HepG2 (cell line): ENCODE measurements around the gene TBX10. TPM values are rescaled to one million over a fixed set of nuclear protein-coding genes. Genes with fewer than 3 reads are reported as not detected.

ENCODE experiments used
- AGO2 ChIP-seq: fragments of 200-400 bp; formaldehyde crosslinking; optimal IDR thresholded peaks from 2 replicates; pipeline ENCODE3; 2017; ENCODE audit warnings: mild to moderate bottlenecking, low read depth, low read length, moderate library complexity
- ISX ChIP-seq: sonication (generic); formaldehyde crosslinking; conservative IDR thresholded peaks from 2 replicates; pipeline ENCODE4 v1.5.0; 2020; ENCODE audit warnings: missing genetic modification reagents
- KLF6 ChIP-seq: IDR thresholded peaks from 2 replicates; pipeline ENCODE4 v1.8.0; 2016; ENCODE audit warnings: missing biosample characterization, missing genetic modification reagents
- PAX8 ChIP-seq: sonication (generic); formaldehyde crosslinking; IDR thresholded peaks from 2 replicates; pipeline ENCODE4 v1.8.0; 2022; ENCODE audit warnings: mild to moderate bottlenecking, missing genetic modification reagents, borderline replicate concordance
- SMAD1 ChIP-seq: sonication (generic); formaldehyde crosslinking; IDR thresholded peaks from 2 replicates; pipeline ENCODE4 v1.4.0; 2020; ENCODE audit warnings: missing genetic modification reagents, low read depth, mild to moderate bottlenecking, borderline replicate concordance
- SNAPC2 ChIP-seq: sonication (generic); formaldehyde crosslinking; IDR thresholded peaks from 2 replicates; pipeline ENCODE4 v1.8.1; 2022; ENCODE audit warnings: mild to moderate bottlenecking, missing genetic modification reagents
- TCF7L2 ChIP-seq: IDR thresholded peaks from 2 replicates; pipeline ENCODE4 v1.6.1; 2011; ENCODE audit warnings: mild to moderate bottlenecking, low read depth, low read length, moderate library complexity
- ZNF30 ChIP-seq: sonication (generic); formaldehyde crosslinking; IDR thresholded peaks from 2 replicates; pipeline ENCODE4 v1.5.0; 2020; ENCODE audit warnings: mild to moderate bottlenecking, missing genetic modification reagents
- ZNF383 ChIP-seq: sonication (generic); formaldehyde crosslinking; IDR thresholded peaks from 2 replicates; pipeline ENCODE4 v1.4.0; 2020; ENCODE audit warnings: missing genetic modification reagents, mild to moderate bottlenecking, borderline replicate concordance
- ZNF572 ChIP-seq: sonication (generic); formaldehyde crosslinking; IDR thresholded peaks from 2 replicates; pipeline ENCODE4 v1.5.1; 2020; ENCODE audit warnings: mild to moderate bottlenecking, missing genetic modification reagents
- ZNF605 ChIP-seq: sonication (generic); formaldehyde crosslinking; IDR thresholded peaks from 2 replicates; pipeline ENCODE4 v1.8.0; 2022; ENCODE audit warnings: mild to moderate bottlenecking, missing genetic modification reagents
- ZNF749 ChIP-seq: sonication (generic); formaldehyde crosslinking; IDR thresholded peaks from 2 replicates; pipeline ENCODE4 v1.8.0; 2022; ENCODE audit warnings: mild to moderate bottlenecking, missing genetic modification reagents, moderate library complexity, borderline replicate concordance
- ZNF776 ChIP-seq: sonication (generic); formaldehyde crosslinking; IDR thresholded peaks from 2 replicates; pipeline ENCODE4 v1.4.0; 2020; ENCODE audit warnings: mild to moderate bottlenecking, missing genetic modification reagents
- ZNF777 ChIP-seq: sonication (generic); formaldehyde crosslinking; IDR thresholded peaks from 2 replicates; pipeline ENCODE4 v1.4.0; 2020; ENCODE audit warnings: missing genetic modification reagents
- polyA plus RNA-seq, 8 experiments: library from polyadenylated mRNA; depleted of rRNA in 3 of 8; stranded (reverse) in 7 of 8; unstranded in 1 of 8; fragments of >200 nt; fragmentation: Illumina TruSeq in 4 of 8; extraction: Trizol in 4 of 8; gene quantifications; 2 replicates each; pipeline versions ENCODE4 v1.2.1 to v1.2.3, GENCODE V29; 2011 to 2016; ENCODE audit warnings: low read depth in 4 of 8, missing spikeins in 1 of 8, mixed read lengths in 1 of 8; ENCODE audit not compliant: insufficient read depth in 1 of 8
- total RNA-seq, 5 experiments: library from RNA; depleted of rRNA; stranded (reverse); fragments of >200 nt; fragmentation: Illumina TruSeq; extraction: Trizol; gene quantifications; 2 replicates each; pipeline ENCODE4 v1.2.3, GENCODE V29; 2016; ENCODE audit warnings: low read depth in 1 of 5
- TF ChIP-seq, protein P1 (sequence below): sonication (generic); formaldehyde crosslinking; IDR thresholded peaks from 2 replicates; pipeline ENCODE4 v1.9.0; 2022; ENCODE audit warnings: low read depth, missing genetic modification reagents
- TF ChIP-seq, protein P2 (sequence below), 2 experiments: sonication (generic) in 1 of 2; formaldehyde crosslinking in 1 of 2; IDR thresholded peaks; 2 replicates each; pipeline versions ENCODE4 v1.6.1 to v1.9.0; 2014 to 2022; ENCODE audit warnings: antibody characterized with exemption in 1 of 2, borderline replicate concordance in 1 of 2, inconsistent platforms in 1 of 2, low read depth in 1 of 2, missing genetic modification reagents in 1 of 2
- TF ChIP-seq, protein P3 (sequence below): sonication (generic); formaldehyde crosslinking; conservative IDR thresholded peaks from 2 replicates; pipeline ENCODE4 v1.4.0; 2020; ENCODE audit warnings: missing genetic modification reagents

TBX10 gene
- total and polyA plus RNA-seq, 2 of the 13 experiments (the other 11 are each of a cell fraction or from before 2014, with no cell fraction given) = 0.27 to 1.7 TPM

DNA sequence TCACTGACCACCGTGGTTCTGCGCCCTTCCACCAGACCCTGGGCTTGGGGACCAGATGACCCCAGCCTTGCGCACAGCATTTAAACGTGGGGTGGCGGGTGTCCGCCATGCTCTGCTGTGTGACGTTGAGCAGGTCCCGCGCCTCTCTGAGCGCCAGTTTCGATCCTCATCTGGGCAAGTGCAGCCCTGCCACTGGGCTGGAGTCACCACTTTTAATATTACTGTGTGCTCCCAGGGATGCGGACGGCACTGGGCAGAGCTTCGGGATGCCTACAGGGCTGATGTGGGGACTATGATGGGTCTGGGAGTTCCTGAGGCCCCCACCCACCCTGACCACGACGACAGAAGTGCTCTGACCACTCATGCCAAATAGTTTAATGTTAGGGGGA lies 8.6 kb downstream of the TBX10 start (continued):
- TF ChIP-seq AGO2 (peak; percentile 83), ZNF776 (CRISPR knock-in tag) (0 out of 2 replicates have a peak, but pooled peaks have one; percentile 8), ZNF777 (CRISPR knock-in tag) (no peak; the same call in 1 of the 2 replicates), TCF7L2 (no peak), ZNF383 (CRISPR knock-in tag) (no peak), SNAPC2 (CRISPR knock-in tag) (no peak), ZNF572 (0 out of 2 replicates have a peak, but pooled peaks have one; percentile 44), KLF6 (no peak), ISX (no peak), ZNF605 (CRISPR knock-in tag) (no peak), ZNF749 (CRISPR knock-in tag) (no peak), ZNF30 (no peak), PAX8 (CRISPR knock-in tag) (no peak), SMAD1 (CRISPR knock-in tag) (no peak)
- TF ChIP-seq, protein P1, sequence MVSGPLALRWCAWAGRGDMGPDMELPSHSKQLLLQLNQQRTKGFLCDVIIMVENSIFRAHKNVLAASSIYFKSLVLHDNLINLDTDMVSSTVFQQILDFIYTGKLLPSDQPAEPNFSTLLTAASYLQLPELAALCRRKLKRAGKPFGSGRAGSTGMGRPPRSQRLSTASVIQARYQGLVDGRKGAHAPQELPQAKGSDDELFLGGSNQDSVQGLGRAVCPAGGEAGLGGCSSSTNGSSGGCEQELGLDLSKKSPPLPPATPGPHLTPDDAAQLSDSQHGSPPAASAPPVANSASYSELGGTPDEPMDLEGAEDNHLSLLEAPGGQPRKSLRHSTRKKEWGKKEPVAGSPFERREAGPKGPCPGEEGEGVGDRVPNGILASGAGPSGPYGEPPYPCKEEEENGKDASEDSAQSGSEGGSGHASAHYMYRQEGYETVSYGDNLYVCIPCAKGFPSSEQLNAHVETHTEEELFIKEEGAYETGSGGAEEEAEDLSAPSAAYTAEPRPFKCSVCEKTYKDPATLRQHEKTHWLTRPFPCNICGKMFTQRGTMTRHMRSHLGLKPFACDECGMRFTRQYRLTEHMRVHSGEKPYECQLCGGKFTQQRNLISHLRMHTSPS (CRISPR knock-in tag) = no peak
- TF ChIP-seq, protein P2, sequence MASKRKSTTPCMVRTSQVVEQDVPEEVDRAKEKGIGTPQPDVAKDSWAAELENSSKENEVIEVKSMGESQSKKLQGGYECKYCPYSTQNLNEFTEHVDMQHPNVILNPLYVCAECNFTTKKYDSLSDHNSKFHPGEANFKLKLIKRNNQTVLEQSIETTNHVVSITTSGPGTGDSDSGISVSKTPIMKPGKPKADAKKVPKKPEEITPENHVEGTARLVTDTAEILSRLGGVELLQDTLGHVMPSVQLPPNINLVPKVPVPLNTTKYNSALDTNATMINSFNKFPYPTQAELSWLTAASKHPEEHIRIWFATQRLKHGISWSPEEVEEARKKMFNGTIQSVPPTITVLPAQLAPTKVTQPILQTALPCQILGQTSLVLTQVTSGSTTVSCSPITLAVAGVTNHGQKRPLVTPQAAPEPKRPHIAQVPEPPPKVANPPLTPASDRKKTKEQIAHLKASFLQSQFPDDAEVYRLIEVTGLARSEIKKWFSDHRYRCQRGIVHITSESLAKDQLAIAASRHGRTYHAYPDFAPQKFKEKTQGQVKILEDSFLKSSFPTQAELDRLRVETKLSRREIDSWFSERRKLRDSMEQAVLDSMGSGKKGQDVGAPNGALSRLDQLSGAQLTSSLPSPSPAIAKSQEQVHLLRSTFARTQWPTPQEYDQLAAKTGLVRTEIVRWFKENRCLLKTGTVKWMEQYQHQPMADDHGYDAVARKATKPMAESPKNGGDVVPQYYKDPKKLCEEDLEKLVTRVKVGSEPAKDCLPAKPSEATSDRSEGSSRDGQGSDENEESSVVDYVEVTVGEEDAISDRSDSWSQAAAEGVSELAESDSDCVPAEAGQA (IDR thresholded peaks at IDR 0.05; ENCODE audit: low read depth) = no peak; the same call in 1 of the 2 replicates
- TF ChIP-seq, protein P2 (CRISPR knock-in tag; IDR thresholded peaks at IDR 0.05; ENCODE audit: borderline replicate concordance) = no peak
- TF ChIP-seq, protein P3, sequence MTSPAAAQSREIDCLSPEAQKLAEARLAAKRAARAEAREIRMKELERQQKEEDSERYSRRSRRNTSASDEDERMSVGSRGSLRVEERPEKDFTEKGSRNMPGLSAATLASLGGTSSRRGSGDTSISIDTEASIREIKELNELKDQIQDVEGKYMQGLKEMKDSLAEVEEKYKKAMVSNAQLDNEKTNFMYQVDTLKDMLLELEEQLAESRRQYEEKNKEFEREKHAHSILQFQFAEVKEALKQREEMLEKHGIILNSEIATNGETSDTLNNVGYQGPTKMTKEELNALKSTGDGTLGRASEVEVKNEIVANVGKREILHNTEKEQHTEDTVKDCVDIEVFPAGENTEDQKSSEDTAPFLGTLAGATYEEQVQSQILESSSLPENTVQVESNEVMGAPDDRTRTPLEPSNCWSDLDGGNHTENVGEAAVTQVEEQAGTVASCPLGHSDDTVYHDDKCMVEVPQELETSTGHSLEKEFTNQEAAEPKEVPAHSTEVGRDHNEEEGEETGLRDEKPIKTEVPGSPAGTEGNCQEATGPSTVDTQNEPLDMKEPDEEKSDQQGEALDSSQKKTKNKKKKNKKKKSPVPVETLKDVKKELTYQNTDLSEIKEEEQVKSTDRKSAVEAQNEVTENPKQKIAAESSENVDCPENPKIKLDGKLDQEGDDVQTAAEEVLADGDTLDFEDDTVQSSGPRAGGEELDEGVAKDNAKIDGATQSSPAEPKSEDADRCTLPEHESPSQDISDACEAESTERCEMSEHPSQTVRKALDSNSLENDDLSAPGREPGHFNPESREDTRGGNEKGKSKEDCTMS (CRISPR knock-in tag) = no peak
